Spleen (tissue), 11 donors: ENCODE data around the gene TSPAN17. TPM values are rescaled to one million over a fixed set of nuclear protein-coding genes. Genes with fewer than 3 reads are reported as not detected.
A peak's percentile ranks its signal among the peaks of the same experiment; 100 is the strongest.

Experiments used
- DNase-seq: peaks from one replicate; pipeline ENCODE4 v3.0.0-alpha.2; 2020
- H3K27ac ChIP-seq, 8 donors: fragments of 200-600 bp; sonication (generic) in 7 of 8; 1 replicate in 4 of 8; 2 replicates in 4 of 8; pipeline versions ENCODE4 v1.5.0 to v1.8.0; 2016 to 2021; ENCODE audit warnings: inconsistent platforms in 4 of 8, mild to moderate bottlenecking in 4 of 8, moderate library complexity in 1 of 8
- H3K27me3 ChIP-seq, 7 donors: fragments of 200-600 bp; sonication (generic) in 6 of 7; replicated peaks in 1 of 7; 1 replicate in 4 of 7; 2 replicates in 3 of 7; pipeline versions ENCODE4 v1.5.0 to v1.8.0; 2016 to 2021; ENCODE audit warnings: inconsistent platforms in 3 of 7, mild to moderate bottlenecking in 1 of 7
- H3K36me3 ChIP-seq, 6 donors: fragments of 200-600 bp; sonication (generic) in 5 of 6; 1 replicate in 4 of 6; 2 replicates in 2 of 6; pipeline versions ENCODE4 v1.5.0 to v1.8.0; 2016 to 2021; ENCODE audit warnings: inconsistent platforms in 2 of 6
- H3K4me1 ChIP-seq, 6 donors: fragments of 200-600 bp; sonication (generic) in 5 of 6; 1 replicate in 3 of 6; 2 replicates in 3 of 6; pipeline versions ENCODE4 v1.5.0 to v1.8.0; 2016 to 2021; ENCODE audit warnings: inconsistent platforms in 3 of 6
- H3K4me3 ChIP-seq, 8 donors: fragments of 200-600 bp; sonication (generic) in 7 of 8; 1 replicate in 4 of 8; 2 replicates in 4 of 8; pipeline versions ENCODE4 v1.5.0 to v1.8.0; 2016 to 2021; ENCODE audit warnings: inconsistent platforms in 4 of 8, mild to moderate bottlenecking in 4 of 8, moderate library complexity in 2 of 8
- H3K9me3 ChIP-seq, 8 donors: fragments of 200-600 bp; sonication (generic) in 7 of 8; 1 replicate in 4 of 8; 2 replicates in 4 of 8; pipeline versions ENCODE4 v1.5.0 to v1.8.0; 2016 to 2021; ENCODE audit warnings: inconsistent platforms in 4 of 8
- POLR2A ChIP-seq, 3 donors: fragments of 450-650 bp; IDR thresholded peaks; one replicate each; pipeline ENCODE4 v1.5.1; 2017; ENCODE audit warnings: antibody characterized with exemption in 3 of 3, mild to moderate bottlenecking in 1 of 3
- POLR2AphosphoS5 ChIP-seq, 3 donors: sonication (generic); formaldehyde crosslinking; IDR thresholded peaks; one replicate each; pipeline ENCODE4 v1.5.1; 2017; ENCODE audit warnings: antibody characterized with exemption in 3 of 3
- WGBS, 5 donors: extraction: QIAGEN DNeasy Blood & Tissue Kit in 3 of 5; methylation state at CpG; one replicate each; pipeline versions ENCODE4 v1.1.5 to v1.1.7; 2013 to 2018; 5-methylcytosine and 5-hydroxymethylcytosine counted together
- intact Hi-C: fragments of 100-400 bp; cut with DNase I; formaldehyde crosslinking; loops from one replicate; pipeline ENCODE4 v1.15.0; 2023; ENCODE audit warnings: low total_unique reads
- polyA plus RNA-seq, 3 donors: library from polyadenylated mRNA; stranded (reverse); fragments of 200-250 nt; gene quantifications; one replicate each; pipeline ENCODE4 v1.2.1, GENCODE V29; 2013
- total RNA-seq, 7 donors: library from RNA; depleted of rRNA in 3 of 7; stranded (reverse); fragments of >200 nt in 3 of 7; fragmentation: NEBNext Ultra II Directional in 4 of 7; extraction: Animal tissue kit (Norgen Biotek cat#: 25700) in 4 of 7; gene quantifications; one replicate each; pipeline versions ENCODE4 v1.1.0 to v1.2.1, GENCODE V29; 2016 to 2021
- TF ChIP-seq, protein P1 (sequence below), 11 experiments: fragments of 200-600 bp in 7 of 11; fragments of 450-650 bp in 4 of 11; sonication (generic) in 4 of 11; IDR thresholded peaks in 8 of 11; conservative IDR thresholded peaks in 3 of 11; 1 replicate in 7 of 11; 2 replicates in 4 of 11; pipeline versions ENCODE4 v1.4.0 to v1.8.0; 2016 to 2021; ENCODE audit warnings: antibody characterized with exemption in 11 of 11, inconsistent platforms in 4 of 11, mild to moderate bottlenecking in 1 of 11
- donor health status: healthy with polysubstance abuse.
- donor health status: DM: no; HTN: no; CAD: no; lungs with moderate emphysema.
- donor health status: DM: no; HTN: no; CAD: no.
- donor health status: Bipolar disorder and iron deficiency.
- donor health status: healthy.
- donor health status: DM: no; HTN: no; CAD: no.
- donor health status: DM: yes; HTN: yes; CAD: no.

Gene TSPAN17
- total and polyA plus RNA-seq, 10 donors, result 15.3 to 36.4 (median 23.4) TPM

DNA sequence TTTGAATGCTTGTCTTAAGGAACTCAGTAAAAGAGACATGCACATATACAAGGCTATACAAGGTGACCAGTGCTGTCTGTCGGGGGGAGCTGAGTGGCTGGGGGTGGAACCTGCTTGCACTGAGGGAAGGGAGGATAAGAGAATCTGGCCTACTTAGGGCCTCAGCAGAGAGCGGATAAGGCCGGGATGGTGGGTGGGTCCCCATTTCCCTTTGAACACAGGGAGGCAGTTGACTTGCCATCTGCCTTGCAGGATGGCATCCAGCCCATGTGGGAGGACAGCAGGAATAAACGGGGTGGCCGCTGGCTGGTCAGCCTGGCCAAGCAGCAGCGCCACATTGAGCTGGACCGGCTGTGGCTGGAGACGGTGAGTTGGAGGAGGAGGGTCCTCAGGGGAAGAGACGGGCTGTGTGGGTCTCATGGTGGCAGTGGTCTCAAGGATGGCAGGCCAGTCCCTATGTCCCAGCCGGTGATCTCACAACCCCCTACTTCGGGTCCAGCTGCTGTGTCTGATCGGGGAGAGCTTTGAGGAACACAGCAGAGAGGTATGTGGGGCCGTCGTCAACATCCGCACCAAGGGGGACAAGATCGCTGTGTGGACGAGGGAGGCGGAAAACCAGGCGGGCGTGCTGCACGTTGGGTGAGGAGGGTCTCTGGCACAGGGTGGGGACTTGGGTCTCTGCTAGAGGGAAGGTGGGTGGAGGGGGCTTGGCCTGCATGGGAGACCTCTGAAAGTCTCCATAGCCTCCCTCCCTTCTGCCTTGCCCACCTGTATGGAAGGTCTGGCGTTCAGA is 2.2 kb upstream of the TSPAN17 start:
- DNase-seq, result peak; percentile 77
- H3K36me3 ChIP-seq, result no peaks in the 10 kb centered on the region
- H3K9me3 ChIP-seq, result no peaks in the 10 kb centered on the region
- no peak overlapping the region for H3K4me3 ChIP-seq
- WGBS, 5 donors, result 89 to 95% (median 94%) methylated on average over 22 of the region's 22 CpGs
- peaks cover 17 to 37% (median 30%) of the 10 kb centered on the region in 6 donors for H3K4me1 ChIP-seq
- TF ChIP-seq POLR2A (IDR thresholded peaks at IDR 0.05) (no peak), POLR2AphosphoS5 (IDR thresholded peaks at IDR 0.05) (no peak)
- TF ChIP-seq, protein P1, sequence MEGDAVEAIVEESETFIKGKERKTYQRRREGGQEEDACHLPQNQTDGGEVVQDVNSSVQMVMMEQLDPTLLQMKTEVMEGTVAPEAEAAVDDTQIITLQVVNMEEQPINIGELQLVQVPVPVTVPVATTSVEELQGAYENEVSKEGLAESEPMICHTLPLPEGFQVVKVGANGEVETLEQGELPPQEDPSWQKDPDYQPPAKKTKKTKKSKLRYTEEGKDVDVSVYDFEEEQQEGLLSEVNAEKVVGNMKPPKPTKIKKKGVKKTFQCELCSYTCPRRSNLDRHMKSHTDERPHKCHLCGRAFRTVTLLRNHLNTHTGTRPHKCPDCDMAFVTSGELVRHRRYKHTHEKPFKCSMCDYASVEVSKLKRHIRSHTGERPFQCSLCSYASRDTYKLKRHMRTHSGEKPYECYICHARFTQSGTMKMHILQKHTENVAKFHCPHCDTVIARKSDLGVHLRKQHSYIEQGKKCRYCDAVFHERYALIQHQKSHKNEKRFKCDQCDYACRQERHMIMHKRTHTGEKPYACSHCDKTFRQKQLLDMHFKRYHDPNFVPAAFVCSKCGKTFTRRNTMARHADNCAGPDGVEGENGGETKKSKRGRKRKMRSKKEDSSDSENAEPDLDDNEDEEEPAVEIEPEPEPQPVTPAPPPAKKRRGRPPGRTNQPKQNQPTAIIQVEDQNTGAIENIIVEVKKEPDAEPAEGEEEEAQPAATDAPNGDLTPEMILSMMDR (IDR thresholded peaks at IDR 0.05 in 8 of 11, conservative IDR thresholded peaks at IDR 0.05 in 3 of 11), result no peak
- H3K27me3 ChIP-seq, result peaks cover 0 to 9% (median 0%) of the 10 kb centered on the region in 7 donors
- intact Hi-C loops, result no loop called here
- H3K27ac ChIP-seq, result no peak overlapping the region

DNA sequence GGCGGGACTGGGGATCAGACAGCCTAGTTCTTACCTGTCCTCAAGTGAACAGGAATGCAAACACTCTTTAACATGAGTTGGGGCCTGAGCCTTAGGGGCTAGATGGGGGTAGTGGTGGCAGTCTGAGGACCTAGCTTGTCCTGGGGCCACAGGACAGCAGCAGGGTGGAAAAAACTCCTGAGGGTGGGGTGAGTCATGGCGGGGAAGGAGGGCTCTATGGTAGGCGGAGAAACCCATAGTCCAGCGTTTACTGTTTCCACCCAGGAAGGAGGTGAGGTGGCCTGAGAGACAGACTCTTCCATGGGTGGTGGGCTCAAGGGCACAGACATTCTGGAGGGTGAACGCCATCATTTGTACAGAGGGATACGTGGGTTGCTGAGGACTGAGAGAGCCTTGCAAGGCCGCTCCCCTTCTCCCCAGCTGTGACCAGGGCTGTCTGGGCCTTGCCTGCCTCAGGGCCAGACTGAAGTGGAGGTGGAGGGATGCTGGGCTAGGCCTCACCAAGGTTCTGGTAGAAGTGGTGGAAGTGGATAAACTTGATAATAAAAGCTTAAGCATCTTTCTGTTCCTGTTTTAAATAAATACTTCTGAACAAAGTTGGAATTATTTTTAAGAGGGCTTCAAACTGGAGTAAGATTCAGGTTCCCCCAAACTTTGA is 1.1 kb upstream of the TSPAN17 start:
- peaks cover 17 to 48% (median 34%) of the 10 kb centered on the region in 6 donors for H3K4me1 ChIP-seq
- peak overlapping the region; percentile 72 to 85 (median 79) for H3K27ac ChIP-seq
- peak overlapping the region in 5 of 8 donors; percentile 59 to 78 (median 68) for H3K4me3 ChIP-seq
- H3K27me3 ChIP-seq, result peaks cover 0 to 9% (median 0%) of the 10 kb centered on the region in 7 donors
- no peaks in the 10 kb centered on the region for H3K9me3 ChIP-seq
- WGBS, 5 donors, result 89 to 95% (median 92%) methylated on average over 6 to 7 of the region's 7 CpGs
- TF ChIP-seq POLR2AphosphoS5 (IDR thresholded peaks at IDR 0.05) (no peak), POLR2A (IDR thresholded peaks at IDR 0.05) (no peak)
- TF ChIP-seq, protein P1 (IDR thresholded peaks at IDR 0.05 in 8 of 11, conservative IDR thresholded peaks at IDR 0.05 in 3 of 11), result no peak
- no peaks in the 10 kb centered on the region for H3K36me3 ChIP-seq
- intact Hi-C loops, result no loop called here
- DNase-seq, result peak; percentile 79

DNA sequence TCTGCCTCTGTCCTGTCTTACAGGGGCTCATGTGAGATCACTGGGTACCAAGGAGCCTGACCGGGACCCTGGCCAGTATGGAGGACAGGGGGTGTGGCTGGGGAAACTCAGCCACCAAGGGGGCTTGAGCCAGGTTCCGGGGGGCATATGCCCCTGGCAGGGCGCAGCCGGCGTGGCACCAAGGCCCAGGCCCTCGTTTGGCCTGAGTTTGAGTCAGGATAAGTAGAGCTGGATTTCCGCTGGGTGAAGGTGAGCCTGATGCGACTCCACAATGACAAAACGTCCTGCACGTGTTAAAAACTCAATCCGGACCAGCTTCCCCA is 616 bp upstream of the TSPAN17 start:
- Histone ChIP-seq H3K36me3 (no peaks in the 10 kb centered on the region), H3K4me3 (peak overlapping the region; percentile 49 to 78 (median 68)), H3K9me3 (no peaks in the 10 kb centered on the region), H3K27ac (peak overlapping the region; percentile 72 to 85 (median 79)), H3K27me3 (peaks cover 0 to 9% (median 0%) of the 10 kb centered on the region in 7 donors), H3K4me1 (peaks cover 17 to 53% (median 35%) of the 10 kb centered on the region in 6 donors)
- 9 to 25% (median 21%) methylated on average over 5 to 11 of the region's 11 CpGs for WGBS, 5 donors
- intact Hi-C loops, result no loop called here
- no peak for TF ChIP-seq POLR2A (IDR thresholded peaks at IDR 0.05)
- TF ChIP-seq, protein P1 (IDR thresholded peaks at IDR 0.05 in 8 of 11, conservative IDR thresholded peaks at IDR 0.05 in 3 of 11), result no peak
- no peak for TF ChIP-seq POLR2AphosphoS5 (IDR thresholded peaks at IDR 0.05)
- DNase-seq, result peak; percentile 89
